KOPT-K1 (cell line): ENCODE data around the gene MLNR.
A peak's percentile ranks its signal among the peaks of the same experiment; 100 is the strongest.

Source experiments
- H3K27ac ChIP-seq: fragments of 200-600 bp; sonication (generic); 2 replicates; pipeline ENCODE4 v1.5.1; 2016; ENCODE audit warnings: antibody characterized with exemption, mild to moderate bottlenecking, low read depth, low read length; ENCODE audit not compliant: poor library complexity, severe bottlenecking
- H3K36me3 ChIP-seq: fragments of 200-600 bp; sonication (generic); 2 replicates; pipeline ENCODE4 v1.5.1; 2017; ENCODE audit warnings: antibody characterized with exemption, mild to moderate bottlenecking, low read length, moderate library complexity; ENCODE audit not compliant: insufficient read depth
- H3K9me3 ChIP-seq: fragments of 200-600 bp; sonication (generic); 2 replicates; pipeline ENCODE4 v1.5.1; 2017; ENCODE audit warnings: antibody characterized with exemption, low read length, mild to moderate bottlenecking; ENCODE audit not compliant: insufficient read depth, poor library complexity, severe bottlenecking

The MLNR gene

DNA sequence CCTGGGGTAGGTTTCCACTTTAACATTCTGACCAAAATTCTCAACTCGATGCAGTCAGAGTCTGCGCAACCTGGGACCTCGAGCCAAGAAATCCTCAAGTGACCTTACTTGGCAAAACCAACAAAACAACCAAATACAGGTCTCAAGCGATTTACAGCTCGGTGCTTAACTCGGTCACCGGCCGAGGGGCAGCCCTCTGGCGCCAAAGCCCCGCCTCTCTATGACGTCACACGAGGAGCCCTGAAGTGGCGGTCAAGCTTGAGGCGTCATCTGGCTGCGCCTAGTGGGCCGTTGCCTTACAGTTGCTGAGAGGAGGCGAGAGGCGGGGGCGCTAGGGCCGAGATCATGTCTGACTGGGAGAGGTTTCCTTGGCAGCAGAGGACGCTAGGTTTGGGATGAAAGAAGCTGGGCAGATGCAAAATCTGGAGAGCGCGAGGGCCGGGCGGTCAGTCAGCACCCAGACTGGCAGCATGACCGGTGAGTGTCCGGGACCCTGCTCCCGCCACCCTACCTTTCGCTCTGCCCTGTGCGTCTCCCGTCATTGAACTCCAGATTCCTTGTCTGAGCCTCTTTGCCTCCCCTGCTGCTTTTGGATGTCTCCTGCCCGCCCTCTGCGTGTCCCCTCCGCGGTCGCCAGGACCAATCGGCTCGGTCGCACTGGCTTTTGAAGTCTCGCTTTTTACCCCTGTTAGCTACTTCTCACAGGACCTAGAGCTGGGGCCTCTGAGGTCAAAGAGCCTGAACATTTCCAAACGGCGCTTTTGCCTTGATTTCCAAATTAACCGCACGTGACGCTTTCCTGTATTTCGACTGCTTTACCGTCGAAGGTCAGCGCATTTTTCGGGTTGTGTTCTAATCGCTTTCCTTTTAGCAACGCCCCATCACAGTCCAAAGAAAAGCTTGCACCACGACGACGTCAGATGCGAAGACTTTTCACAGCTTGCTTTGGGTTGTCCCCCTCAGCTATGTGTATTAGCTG is 27.8 kb downstream of the MLNR start, which contains the start of gene CDADC1:
Gene CDADC1 (plus strand): TSS at position 283 of the 979 bp plus-strand sequence. CDS start 113 bp downstream, at position 396.
- H3K27ac ChIP-seq: peak within 1 kb of the TSS; percentile 78
- H3K9me3 ChIP-seq: no peaks in the 10 kb centered on the region
- peaks cover 22% of the 10 kb centered on the region for H3K36me3 ChIP-seq

DNA sequence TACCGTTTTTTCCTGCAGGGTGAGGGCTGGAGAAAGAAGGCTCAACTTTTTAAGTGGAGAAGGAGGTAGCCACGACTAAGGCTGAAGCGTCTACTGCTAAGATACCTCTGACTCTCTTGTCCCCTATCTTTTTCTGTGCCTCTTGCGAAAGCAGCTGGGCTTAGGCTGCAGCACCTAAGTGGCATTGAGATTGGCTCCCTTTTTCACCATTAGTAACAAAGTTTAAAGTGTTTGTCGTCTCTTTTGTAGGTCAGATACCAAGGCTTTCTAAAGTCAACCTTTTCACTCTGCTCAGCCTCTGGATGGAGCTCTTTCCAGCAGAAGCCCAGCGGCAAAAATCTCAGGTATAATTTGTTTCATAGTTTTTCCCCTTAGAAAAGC is 28.5 kb downstream of the MLNR start:
- Histone ChIP-seq H3K27ac (peak overlapping the region; percentile 78), H3K9me3 (no peaks in the 10 kb centered on the region), H3K36me3 (peaks cover 22% of the 10 kb centered on the region)

DNA sequence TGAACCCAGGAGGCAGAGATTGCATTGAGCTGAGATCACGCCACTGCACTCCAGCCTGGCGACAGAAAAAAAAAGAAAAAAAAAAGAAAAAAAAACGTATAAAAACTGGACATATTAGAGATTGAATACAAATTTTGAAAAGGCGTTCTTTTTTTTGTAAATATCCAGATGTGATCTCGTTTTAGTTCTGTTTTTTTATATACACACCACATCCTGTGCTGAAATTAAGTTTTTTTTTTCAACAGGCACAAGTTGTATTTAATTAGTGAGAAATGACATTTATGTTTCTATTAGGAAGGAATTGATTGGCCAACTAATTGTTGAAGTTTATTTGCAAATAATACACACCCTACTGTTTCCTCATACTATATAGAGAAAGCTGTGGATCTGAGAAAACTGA is 31.2 kb downstream of the MLNR start:
- H3K9me3 ChIP-seq: no peaks in the 10 kb centered on the region

DNA sequence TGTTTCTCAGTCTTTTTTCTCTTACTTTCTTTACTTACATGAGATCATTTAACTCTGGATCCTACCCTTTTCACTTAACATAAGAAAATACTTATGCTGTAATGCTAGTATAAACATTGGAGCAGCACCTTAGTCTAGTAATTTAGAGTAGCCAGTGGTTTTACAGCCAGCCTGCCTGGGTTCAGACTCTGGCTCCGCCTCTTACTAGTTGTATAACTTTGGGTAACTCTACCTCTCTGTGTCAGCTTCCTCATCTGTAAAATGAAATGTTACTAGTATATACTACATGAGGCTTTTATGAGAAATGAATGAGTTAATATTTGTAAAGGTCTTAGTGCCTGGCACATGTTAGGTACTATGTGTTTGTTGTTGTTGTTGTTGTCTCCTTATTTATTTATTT is 33.2 kb downstream of the MLNR start:
- Histone ChIP-seq H3K36me3 (peaks cover 59% of the 10 kb centered on the region), H3K27ac (peak overlapping the region; percentile 66), H3K9me3 (no peaks in the 10 kb centered on the region)

More for the DNA sequence above, 31.2 kb downstream of the MLNR start:
- Histone ChIP-seq H3K36me3 (peaks cover 48% of the 10 kb centered on the region), H3K27ac (peak overlapping the region; percentile 47)

DNA sequence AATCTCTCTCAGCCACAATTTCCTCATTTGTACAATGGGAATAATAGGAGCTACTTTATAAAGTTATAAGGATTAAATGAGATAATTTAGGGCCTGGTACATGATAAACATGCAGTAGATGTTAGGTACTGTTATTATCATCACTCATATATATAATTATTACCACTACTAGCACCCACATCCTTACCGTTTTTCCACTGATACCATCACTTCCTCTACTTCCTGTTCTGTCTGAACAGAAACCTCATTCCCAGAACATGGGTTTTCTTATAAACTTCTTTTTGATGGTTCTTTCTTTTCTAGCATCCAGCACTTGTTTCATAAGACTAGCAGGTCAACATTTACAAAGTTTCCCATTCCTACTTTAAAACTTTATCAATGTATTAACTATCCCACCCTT is 33.9 kb downstream of the MLNR start:
- peaks cover 64% of the 10 kb centered on the region for H3K36me3 ChIP-seq

DNA sequence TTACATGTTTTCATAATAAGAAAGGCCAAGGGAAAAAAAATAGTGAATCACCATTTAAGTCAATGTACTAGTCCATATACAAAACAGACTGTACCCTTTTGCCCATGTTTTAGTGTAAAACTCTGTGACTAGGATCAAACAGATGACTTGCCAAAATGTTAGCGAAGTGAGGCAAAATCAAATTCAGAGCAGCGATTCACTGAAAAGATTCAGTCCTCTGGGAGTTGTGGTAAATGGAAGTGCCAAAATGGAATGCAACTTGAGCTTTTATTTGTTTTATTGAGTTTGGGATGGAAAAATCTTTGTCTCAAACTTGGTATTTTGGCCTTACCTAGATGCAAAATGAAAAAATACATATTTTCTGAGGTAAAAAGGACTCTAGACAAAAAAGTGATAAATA is 36.7 kb downstream of the MLNR start:
- Histone ChIP-seq H3K36me3 (peaks cover 75% of the 10 kb centered on the region), H3K9me3 (no peaks in the 10 kb centered on the region), H3K27ac (peak overlapping the region; percentile 72)

More for the DNA sequence above, 33.9 kb downstream of the MLNR start:
- Histone ChIP-seq H3K9me3 (no peaks in the 10 kb centered on the region), H3K27ac (peak overlapping the region; percentile 66)

DNA sequence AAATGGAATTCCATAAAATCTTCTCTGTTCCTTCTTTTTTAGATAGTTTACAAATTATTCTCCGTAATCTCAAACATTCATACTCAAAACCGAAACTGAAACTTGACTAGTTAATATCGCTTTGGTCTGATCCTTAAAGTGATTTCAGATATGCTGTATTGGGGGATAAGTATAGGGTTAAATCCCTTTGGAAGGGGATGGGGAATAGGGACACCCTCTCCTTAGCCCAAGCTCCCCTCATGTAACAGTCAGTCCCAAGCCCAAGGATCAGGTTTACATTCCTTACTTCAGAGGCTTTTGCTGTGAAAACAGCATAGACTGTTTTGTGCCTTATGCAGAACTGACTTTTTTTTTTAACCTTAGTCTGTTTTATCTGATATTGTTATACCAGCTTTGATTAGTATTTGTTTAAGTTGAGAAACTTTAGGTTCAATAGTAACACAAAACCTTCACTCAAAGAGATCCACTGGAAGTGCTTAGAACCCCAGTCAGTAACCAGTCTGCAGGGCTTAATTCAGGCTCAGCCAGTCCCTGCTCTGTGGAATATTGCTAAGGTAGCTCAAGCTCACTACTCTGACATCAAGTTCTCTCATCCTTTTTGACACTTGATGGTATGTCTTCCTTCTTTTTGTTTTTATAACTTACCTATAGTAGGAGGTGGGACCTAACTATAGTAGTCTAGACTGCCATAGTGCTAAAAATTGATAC is 38.1 kb downstream of the MLNR start:
- Histone ChIP-seq H3K36me3 (peaks cover 83% of the 10 kb centered on the region), H3K27ac (peak overlapping the region; percentile 72), H3K9me3 (no peaks in the 10 kb centered on the region)

DNA sequence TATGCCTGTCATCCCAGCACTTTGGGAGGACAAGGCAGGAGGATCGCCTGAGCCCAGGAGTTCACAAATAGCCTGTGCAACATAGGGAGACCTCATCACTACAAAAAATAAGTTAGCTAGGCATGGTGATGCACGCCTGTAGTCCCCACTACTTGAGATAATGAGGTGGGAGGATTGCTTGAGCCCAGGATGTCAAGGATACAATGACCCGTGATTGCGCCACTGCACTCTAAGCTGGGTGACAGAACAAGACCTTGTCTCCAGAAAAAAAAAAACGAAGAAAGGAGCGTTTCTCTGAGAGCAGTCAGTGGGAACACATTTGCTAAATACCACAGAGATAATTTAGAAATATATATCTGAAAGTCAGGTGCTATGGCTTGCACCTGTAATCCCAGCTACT is 39.4 kb downstream of the MLNR start:
- Histone ChIP-seq H3K36me3 (peaks cover 87% of the 10 kb centered on the region), H3K9me3 (no peaks in the 10 kb centered on the region), H3K27ac (no peak overlapping the region)

DNA sequence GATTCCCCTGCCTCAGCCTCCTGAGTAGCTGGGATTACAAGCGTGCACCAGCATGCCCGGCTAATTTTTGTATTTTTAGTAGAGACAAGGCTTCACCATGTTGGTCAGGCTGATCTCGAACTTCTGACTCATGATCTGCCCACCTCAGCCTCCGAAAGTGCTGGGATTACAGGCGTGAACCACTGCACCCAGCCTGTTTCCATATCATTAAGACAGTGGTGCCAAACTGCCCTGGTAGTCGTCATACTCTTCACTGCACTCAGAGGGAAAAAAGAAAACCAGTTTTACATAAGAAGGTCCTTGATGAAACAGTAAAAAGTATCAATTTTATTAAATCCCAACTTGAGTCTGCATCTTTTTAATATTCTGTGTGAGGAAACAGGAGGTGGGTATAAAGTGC is 42.5 kb downstream of the MLNR start:
- peaks cover 74% of the 10 kb centered on the region for H3K36me3 ChIP-seq
- H3K27ac ChIP-seq: no peak overlapping the region
- H3K9me3 ChIP-seq: no peaks in the 10 kb centered on the region

DNA sequence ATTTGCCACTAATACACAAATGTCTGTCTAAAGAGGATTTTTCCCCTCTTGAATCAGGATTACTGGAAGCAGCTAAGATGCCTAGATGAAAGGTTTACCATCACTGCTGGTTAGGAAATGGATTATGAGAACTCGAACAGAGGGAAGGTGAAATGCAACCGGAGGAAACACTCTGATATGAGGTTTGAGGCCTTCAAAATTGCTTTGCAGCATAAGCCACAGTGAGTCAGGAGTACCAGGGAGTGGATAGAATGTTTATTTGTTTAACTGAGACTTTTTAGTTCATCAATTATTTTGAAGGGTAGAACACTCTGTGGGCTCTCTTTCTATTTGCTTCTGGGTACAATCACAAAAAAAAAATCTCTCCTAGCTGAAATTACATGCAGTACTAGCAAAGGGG is 45.7 kb downstream of the MLNR start:
- Histone ChIP-seq H3K27ac (no peak overlapping the region), H3K36me3 (peaks cover 79% of the 10 kb centered on the region), H3K9me3 (no peaks in the 10 kb centered on the region)

DNA sequence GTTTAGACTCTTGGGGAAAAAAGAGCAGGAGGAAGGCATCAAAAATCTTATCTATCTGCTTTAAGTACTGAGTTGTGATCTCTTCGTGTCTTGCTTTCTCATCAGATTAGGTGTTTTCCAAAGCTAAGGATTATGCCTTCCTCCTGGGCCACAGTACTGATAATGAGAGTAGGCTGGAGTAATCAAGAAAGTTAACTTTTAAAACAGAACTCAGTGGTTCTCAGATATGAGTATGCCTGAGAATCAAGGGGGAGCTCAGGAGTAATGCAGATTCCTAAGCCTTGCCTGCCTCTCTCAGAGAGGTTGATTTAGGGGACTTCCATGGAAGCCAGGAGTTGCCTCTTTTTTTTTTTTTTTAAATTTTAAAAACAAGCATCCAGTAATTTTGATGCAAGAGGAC is 51.1 kb downstream of the MLNR start:
- Histone ChIP-seq H3K36me3 (peaks cover 40% of the 10 kb centered on the region), H3K9me3 (no peaks in the 10 kb centered on the region), H3K27ac (no peak overlapping the region)
